Head of caudate nucleus (tissue), 42 donors: ENCODE data around the gene MAML3.

Experiments used
- DNase-seq, 42 donors: peaks; one replicate each; pipeline versions ENCODE4 v3.0.0 to v3.0.0-alpha.2; 2020 to 2021; ENCODE audit warnings: mixed read lengths in 7 of 42
- intact Hi-C: fragments of 100-400 bp; cut with DNase I; formaldehyde crosslinking; loops from one replicate; pipeline ENCODE4 v1.15.0; 2022

The MAML3 gene

DNA sequence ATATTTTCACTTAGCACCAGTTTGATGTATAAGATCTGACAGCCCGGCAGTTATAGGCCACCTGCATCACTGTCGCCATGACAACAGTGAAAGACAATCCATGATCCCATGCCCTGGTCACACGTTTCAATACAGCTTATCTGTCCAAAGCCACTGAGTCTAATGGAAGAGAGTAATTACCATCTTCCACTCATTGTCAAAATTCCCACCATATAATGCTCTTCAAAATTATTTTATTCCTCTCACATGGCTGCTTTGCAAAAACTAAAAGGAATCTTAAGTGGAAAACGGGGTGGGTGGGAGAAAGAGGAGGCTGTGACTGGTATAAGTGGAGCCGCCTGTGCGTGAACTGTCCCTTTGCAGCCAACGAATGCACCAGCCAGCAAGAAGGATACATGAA, 44.2 kb downstream of the MAML3 start:
- intact Hi-C loops, result loop anchor here (5.0 kb wide), 1 partner anchor 38 kb away; no protein-coding TSS in a partner anchor

DNA sequence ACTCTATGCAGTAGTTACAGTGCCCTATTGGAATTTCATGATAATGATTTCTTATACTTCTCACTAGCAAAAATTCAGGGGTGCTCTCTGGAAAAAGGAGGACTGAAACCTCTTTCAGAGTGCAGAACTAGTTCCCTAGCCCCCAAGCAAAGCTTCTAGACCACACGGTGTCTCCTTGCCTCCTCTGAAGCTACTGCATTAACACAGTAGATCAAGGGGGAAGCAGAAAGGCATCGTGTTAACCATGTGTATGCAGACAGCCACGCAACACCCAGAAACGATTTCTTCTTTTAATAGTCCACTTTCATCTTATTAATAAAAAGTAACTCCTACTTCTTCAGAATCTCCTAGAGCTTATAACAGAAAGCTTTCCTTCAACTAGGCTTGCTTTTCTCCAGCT, 44.7 kb downstream of the MAML3 start:
- no peak for DNase-seq
- intact Hi-C loops, result loop anchor here (5.0 kb wide), 1 partner anchor 38 kb away; no protein-coding TSS in a partner anchor

More for the DNA sequence above, 44.2 kb downstream of the MAML3 start:
- DNase-seq, result no peak

DNA sequence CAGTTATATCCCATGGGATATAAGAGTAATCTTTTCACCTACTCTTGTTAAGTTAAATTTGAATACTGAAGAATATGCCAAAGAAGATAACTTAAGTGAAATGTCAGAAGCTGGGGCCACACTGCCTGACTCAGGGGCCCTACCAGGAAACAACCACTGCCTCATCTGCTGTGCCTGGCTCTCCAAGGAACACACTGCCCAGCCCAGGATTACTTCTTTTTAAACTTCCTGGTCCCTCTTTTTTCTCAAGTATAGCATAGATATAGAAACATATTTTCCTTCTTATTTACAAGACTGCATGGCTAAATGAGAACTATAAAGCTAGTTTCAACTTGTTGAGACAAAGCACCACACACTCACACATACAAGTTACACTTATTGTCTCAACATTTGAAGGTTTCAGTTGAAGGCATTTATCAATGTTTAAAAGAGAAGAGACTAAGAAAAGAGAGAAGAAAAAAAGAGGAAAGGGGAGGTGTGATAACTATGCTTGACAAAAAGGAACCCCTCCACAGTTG, 45.2 kb downstream of the MAML3 start:
- DNase-seq, result no peak
- intact Hi-C loops, result loop anchor here (5.0 kb wide), 1 partner anchor 39 kb away; no protein-coding TSS in a partner anchor

DNA sequence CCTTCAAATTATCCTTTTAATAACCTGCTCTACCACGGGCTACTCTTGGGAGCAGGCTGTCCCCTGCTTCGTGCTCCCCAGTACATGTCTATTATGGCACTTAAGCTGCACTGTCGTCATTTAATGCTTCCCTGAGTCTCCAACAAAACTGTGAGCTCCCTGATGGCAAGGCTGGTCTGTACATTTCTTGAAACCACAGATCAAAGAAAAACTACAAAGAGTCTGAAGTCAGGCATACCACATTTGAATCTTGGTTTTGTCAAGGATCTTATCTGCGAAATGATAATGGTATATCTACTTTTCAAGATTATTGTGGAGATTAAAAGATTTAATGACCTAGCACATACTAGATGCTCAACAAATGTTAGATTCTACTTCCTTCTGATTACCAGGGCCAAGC, 45.7 kb downstream of the MAML3 start:
- intact Hi-C loops, result loop anchor here (5.0 kb wide), 1 partner anchor 39 kb away; no protein-coding TSS in a partner anchor
- DNase-seq, result no peak

DNA sequence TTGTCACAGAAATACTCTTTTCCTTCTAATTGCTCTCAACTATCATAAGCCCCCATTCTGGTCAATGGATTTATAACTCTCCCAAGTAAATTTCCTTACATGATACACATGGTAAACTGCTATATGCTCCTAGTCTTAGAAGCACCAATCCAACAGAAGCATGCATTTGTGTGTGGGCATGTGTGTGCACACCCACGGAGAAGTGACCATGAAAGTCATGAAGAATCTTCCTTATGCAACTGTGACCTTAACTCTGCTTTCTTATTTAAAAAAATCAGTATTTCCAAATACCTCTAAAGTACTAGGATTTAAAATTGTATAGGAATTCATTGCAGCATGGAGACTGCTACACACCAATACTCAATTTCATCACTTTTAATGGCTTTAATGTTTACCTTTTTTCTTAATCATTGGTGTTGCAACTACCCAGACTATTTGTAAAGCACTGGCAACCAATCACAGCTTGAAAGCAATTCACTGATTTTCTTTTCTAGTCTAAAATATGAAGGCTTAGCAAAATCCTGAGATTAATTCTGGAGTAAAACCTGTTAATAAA, 47.6 kb downstream of the MAML3 start:
- intact Hi-C loops, result loop anchor here (5.0 kb wide), 1 partner anchor 41 kb away; no protein-coding TSS in a partner anchor
- no peak for DNase-seq

DNA sequence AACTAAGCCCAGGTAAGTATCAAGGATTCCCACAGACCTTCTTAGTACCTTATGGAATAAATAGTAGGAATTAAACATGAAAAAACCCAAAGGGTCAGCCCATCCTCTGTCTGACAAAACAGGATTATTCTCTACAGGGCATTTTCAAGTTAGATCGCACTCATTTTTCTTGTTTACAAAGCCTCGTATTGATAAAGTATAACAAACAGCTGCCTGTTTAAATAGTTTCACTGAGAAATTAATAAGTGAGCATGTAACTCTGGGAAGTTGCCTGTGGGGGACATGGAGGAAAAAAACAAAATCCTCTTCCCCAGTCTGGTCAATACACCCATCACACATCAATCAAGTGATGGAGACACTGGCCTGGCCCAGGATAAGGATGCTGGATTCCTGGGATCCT, 48.5 kb downstream of the MAML3 start:
- intact Hi-C loops, result loop anchor here (5.0 kb wide), 1 partner anchor 42 kb away; no protein-coding TSS in a partner anchor

DNA sequence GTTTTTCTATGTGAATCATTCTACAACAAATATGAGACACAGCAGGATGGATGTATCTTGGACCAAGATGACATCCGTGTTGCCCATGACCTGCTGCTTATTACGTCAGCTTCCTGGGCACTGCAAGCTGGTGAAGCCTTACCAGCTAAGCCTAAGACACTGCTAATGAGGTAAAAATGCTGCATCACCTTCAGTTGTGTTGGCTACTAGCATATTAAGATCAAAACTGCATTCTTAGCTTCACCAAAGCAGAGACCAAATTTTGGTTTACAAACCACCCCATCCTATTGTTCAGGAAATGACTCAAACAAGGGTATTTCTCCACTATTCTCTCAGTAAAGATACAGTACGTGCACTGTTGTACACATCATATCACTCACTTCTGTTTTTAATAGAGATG, 50.3 kb downstream of the MAML3 start:
- DNase-seq, result no peak
- intact Hi-C loops, result no loop called here

More for the DNA sequence above, 48.5 kb downstream of the MAML3 start:
- DNase-seq, result no peak

DNA sequence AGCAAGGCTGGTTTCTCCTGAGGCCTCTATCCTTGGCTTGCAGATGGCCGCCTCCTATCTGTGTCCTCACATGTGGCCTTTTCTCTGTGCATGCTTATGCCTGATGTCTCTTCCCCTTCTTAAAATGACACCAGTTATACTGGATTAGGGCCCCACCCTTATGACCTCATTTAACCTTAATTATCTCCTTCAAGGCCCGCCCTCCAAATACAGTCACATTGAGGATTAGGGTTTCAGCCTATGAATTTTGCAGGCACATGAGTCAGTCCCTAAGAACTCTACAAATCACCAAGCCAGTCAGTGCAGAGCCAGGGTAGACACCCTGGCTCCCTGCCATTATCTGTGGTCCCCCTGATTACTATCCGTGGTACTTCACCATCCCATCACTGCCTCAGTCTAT, 51.6 kb downstream of the MAML3 start:
- DNase-seq, result no peak
- intact Hi-C loops, result no loop called here

DNA sequence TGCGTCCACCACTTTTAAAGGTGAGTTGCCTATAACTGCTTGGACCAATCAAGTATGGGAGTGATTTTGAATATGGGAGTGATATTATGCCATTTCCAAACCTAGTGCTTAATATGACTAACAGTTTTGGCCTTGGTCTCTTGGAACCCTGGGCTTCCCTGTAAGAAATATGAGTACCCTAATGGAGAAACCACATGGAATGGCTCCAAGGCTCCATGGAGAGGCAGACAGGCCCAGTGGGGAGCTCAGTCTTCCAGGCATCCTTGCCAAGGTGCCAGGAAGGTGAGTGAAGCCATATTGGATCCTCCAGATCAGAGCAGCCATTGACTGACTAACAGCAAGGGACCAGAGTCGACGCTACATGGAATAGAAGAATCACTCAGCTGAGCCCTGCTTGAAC, 53.2 kb downstream of the MAML3 start:
- no peak for DNase-seq
- intact Hi-C loops, result no loop called here

DNA sequence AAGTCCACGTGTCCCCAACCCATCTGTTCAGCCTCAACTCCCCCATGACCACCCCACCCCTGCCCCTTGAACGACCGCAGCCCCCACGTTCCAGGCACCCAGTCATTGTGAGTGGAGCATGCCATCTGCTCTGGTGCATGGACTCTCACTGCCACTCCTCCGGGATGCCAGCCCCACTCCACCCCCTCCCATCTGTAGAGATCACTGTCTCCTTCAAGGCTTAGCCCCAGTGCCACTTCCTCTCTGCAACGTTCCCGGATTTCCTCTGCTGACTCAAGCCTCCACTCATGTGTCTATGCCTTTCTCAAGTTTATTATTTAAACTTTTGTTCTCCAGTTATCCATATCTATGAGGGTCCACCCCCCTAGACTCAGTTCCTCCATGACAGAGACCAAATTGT, 54.0 kb downstream of the MAML3 start:
- intact Hi-C loops, result loop anchor here (10.0 kb wide), 1 partner anchor 55 kb away; no protein-coding TSS in a partner anchor

DNA sequence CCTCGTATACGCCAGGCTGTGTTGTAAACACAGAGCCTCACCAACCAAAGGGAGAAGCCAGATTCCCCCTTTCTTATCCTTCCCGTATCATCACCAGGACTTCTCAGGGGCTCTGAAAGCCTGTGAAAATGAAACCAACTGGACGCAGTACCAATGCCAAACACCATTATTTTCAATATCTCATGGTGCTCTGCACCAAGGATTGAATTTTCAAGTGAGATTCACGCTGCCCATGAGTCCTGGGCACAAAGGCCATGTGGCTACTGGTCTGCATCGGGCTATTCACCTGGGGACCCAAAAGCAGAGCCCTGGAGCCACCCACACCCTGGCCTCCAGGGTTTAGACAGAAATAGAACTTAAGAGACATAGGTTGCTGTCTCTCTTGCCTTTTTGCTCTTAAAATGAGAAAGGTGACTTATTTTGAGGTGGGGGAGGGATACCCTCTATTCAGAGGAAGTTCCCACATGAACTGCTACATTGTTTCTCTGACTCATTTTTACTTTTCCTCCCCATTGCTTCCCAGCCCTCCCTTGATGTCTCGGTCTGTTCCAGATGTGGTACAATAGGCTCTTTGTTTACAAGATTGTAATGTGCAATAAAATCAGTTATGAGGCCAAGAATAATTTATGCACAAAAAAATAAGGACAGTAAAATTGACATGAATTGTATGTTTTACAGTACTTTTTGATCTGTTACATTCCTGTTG, 55.4 kb downstream of the MAML3 start:
- DNase-seq, result peak in 9 of 42 donors; percentile 16 to 69 (median 43)
- intact Hi-C loops, result loop anchor here (10.0 kb wide), 1 partner anchor 54 kb away; no protein-coding TSS in a partner anchor

More for the DNA sequence above, 54.0 kb downstream of the MAML3 start:
- DNase-seq, result peak in 41 of 42 donors; percentile 16 to 79 (median 47)

DNA sequence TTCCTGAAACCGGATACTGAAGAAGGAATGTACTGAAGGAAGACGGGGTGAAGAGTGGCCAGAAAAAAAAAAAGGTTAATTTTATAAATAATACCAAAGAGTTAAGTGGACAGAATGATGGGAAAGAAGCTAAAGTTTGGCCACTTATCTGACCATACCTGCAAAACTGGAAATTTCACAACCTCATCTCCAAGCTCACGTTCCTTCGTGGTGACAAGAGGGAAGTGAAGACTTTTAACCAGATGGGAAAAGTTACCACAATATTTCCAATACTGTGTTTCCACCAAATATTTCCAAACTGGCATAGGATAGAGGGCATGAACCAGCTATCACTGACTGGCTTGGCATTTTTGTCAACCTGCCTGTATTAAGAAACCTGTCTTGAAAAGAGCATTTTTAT, 56.4 kb downstream of the MAML3 start:
- intact Hi-C loops, result loop anchor here (2.0 to 10.0 kb wide), 2 partner anchors 53 kb away; no protein-coding TSS in a partner anchor
- no peak for DNase-seq

DNA sequence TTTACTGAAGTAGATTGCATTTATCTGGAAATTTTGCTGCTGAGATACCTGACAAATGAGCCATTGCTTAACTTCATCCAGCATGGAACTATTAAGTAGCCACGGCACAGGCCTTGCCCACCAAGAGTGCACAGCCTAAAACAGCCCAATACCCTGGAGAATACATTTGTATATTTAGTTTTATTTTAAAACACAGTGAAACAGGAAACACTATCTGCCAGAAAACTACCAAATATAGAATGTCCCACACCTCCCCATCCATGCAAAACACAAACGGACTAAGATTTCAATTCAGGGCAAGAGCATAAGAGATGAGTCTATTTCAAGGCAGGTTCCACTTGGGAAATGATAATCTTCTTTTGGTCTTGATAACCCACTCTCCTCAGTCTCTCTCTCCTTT, 57.1 kb downstream of the MAML3 start:
- no peak for DNase-seq
- intact Hi-C loops, result loop anchor here (2.0 to 10.0 kb wide), 2 partner anchors 52 to 54 kb away; no protein-coding TSS in a partner anchor

DNA sequence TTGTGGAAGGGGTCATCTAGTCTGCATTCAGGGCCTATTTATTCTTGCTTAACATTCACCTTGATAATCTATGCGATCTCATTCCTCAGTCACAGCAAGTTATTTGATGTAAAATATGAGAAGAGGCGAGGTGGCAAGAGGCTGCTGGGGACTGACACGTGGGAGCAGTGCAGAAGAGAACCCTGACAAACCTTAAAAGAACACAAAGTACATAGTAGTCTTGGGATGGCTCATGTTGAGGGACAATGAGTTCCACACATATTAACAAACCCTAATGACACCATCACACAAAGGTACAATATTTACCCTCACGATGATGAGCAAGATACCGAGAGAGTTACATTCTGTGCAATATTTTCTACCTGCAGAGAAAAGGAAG, 57.5 kb downstream of the MAML3 start:
- DNase-seq, result peak in 12 of 42 donors; percentile 18 to 56 (median 38)
- intact Hi-C loops, result loop anchor here (2.0 to 10.0 kb wide), 2 partner anchors 52 to 54 kb away; no protein-coding TSS in a partner anchor

DNA sequence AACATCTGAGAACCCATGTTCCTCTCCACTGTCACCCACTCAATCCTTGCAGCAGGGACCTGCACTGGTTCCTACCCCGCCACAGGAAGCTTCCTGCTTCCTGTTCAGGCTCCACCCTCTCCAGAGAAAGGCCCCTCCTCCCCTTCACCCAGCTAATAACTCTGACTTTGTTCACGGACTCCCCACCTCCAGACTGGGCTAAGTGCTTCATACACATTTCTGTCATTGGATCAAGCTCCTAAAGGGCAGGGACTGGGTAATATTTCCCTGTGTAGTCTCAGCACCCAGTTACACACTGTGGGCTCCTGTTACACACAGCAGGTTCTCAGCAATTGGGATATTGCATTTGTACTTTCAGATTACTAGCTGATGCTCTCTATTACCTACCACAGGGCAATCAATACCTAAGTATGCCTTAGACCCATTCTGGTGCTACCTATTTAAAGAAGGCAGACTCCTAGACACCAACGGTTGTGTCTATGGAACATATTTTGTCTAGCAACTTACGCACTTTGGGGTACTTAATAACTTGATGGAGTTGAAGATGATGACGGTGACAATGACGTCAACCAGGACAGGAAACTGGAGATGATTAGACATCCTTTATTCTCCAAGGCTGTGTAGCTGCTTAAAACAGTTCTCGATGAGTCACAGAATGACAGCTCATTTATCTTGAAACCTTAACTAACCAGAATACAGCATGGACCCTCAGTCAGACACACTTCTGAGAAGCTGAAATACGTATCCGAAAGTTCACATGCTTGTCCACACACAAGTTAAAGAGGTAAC, 58.1 kb downstream of the MAML3 start:
- intact Hi-C loops, result loop anchor here (2.0 to 10.0 kb wide), 2 partner anchors 51 to 55 kb away; no protein-coding TSS in a partner anchor
- peak in 19 of 42 donors; percentile 8 to 61 (median 34) for DNase-seq

DNA sequence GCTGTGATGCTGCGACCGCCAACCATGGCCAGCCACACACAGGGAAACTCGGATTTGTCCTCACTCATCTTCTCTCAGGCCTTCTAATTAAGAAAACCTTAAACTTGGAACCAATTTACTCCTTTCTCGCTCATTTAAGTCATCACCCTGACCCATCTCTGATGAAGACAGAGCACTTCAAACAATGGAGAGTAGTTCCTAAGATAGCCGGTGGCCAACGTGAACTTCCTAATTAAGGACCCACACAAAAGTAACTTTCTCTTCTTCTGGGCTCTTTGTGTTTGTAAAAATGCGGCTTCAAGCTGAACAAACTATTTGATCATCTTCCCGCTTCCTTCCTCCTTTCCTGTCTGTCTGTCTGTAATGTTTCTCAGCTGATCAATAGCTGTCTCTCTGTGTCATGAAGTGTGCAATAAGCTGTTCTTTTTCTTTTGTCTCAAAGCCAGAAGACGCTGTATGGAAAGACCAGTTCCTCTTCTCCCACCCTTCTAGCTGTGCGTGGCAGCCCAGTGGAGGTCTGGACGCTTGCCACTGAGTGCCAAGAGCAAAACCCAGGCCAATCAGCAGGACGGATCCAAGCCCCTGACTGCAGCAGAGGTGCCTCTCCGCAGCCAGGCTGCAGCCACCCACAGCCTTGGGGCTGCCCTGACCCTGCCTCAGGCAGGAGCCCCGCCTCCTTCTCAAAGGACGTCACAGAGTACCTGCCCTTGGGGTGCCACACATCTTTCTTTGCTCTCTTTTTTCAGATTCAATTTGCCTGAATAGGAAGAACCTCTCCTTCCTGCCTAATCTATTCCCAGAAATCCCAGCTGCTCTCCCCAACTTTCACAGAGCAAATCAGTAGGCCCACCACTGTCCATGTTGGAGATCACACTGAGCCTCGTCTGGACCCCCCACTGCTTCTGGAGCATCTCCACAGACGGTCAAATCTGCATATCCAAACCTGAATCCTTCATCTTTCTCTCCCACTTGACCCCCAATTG, 59.3 kb downstream of the MAML3 start:
- peak; percentile 33 to 83 (median 66) for DNase-seq

DNA sequence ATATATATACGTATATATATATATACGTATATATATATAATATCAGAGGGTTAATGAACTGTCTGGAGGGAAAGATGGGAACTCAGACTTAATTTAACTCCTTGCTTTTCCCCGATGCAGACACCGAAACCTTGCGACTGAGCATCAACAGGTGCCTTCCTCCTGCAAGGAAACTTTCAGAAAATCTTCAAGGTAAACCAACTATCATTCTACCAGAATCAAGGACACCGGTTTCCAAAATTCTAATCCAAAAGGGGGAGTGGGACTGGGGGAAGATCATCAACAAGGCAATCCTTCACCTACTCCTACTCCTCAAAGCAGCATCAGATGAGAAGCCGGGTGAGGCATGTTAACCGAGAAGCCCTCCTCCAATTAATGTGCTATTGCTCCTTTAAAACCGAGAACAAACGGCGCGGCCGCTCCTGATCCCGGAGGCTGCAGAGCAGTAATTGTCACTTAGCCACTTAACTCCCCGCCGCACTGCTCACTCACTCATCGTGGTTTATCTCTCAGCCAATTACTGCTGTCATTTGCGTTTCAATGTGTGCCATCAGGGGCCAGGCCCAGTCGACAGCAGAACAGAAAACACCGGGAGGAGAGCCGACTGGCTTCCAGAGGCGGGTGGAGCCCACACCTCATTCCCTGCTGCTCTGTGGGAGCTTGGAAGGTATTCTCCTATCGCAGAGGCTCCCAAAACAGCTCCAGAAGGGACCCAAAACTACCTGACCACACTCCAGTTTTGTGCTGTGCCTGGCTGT, 61.7 kb downstream of the MAML3 start:
- intact Hi-C loops, result loop anchor here (10.0 kb wide), 1 partner anchor 47 kb away; no protein-coding TSS in a partner anchor
- DNase-seq, result peak in 41 of 42 donors; percentile 20 to 79 (median 50)

More for the DNA sequence above, 59.3 kb downstream of the MAML3 start:
- intact Hi-C loops, result loop anchor here (10.0 kb wide), 1 partner anchor 50 kb away; no protein-coding TSS in a partner anchor
